ENCODE results near the gene RTP1. TPM values are rescaled to one million over a fixed set of nuclear protein-coding genes. Genes with fewer than 3 reads are reported as not detected.
A peak's percentile ranks its signal among the peaks of the same experiment; 100 is the strongest.
"Not testable (repeated sequence)": the region's sequence is repeated elsewhere in the genome, so short reads cannot be mapped to it uniquely, and the experiment has no call there.

Gene RTP1
- total RNA-seq, 6 donors from 2014 or later = 0.17 TPM; not detected in 5

GRCh38 chr3:187228740-187229139 is 31.5 kb downstream of the RTP1 start:
- ATAC-seq (ENCODE audit: low FRiP score in 2 of 2) (peak in 1 of 2 donors; percentile 6), DNase-seq (no peak)
- no peak for TF ChIP-seq POLR2AphosphoS5 (IDR thresholded peaks at IDR 0.05)
- no peak for TF ChIP-seq POLR2A (IDR thresholded peaks at IDR 0.05)
- TF ChIP-seq EP300 (IDR thresholded peaks at IDR 0.05) = no peak
- TF ChIP-seq CTCF (IDR thresholded peaks at IDR 0.05) = no peak
- H3K27me3 ChIP-seq = no peaks in the 10 kb centered on the region
- no peak overlapping the region for H3K27ac ChIP-seq
- H3K4me3 ChIP-seq = no peak overlapping the region
- H3K4me1 ChIP-seq = no peaks in the 10 kb centered on the region
- no peaks in the 10 kb centered on the region for H3K36me3 ChIP-seq
- 85 to 100% methylated on average over 2 of the region's 2 CpGs for WGBS, 2 donors
- H3K9me3 ChIP-seq = no peaks in the 10 kb centered on the region

GRCh38 chr3:187230011-187230410 is 32.7 kb downstream of the RTP1 start:
- no peaks in the 10 kb centered on the region for H3K4me1 ChIP-seq
- no peaks in the 10 kb centered on the region for H3K36me3 ChIP-seq
- no peaks in the 10 kb centered on the region for H3K9me3 ChIP-seq
- WGBS, 2 donors = 78 to 88% methylated on average over 1 of the region's 1 CpG
- ATAC-seq (ENCODE audit: low FRiP score in 2 of 2) = no peak
- DNase-seq = no peak
- H3K4me3 ChIP-seq = no peak overlapping the region
- H3K27ac ChIP-seq = no peak overlapping the region
- TF ChIP-seq CTCF (IDR thresholded peaks at IDR 0.05) (no peak), POLR2AphosphoS5 (IDR thresholded peaks at IDR 0.05) (no peak), EP300 (IDR thresholded peaks at IDR 0.05) (no peak), POLR2A (IDR thresholded peaks at IDR 0.05) (no peak)
- no peaks in the 10 kb centered on the region for H3K27me3 ChIP-seq

DNA sequence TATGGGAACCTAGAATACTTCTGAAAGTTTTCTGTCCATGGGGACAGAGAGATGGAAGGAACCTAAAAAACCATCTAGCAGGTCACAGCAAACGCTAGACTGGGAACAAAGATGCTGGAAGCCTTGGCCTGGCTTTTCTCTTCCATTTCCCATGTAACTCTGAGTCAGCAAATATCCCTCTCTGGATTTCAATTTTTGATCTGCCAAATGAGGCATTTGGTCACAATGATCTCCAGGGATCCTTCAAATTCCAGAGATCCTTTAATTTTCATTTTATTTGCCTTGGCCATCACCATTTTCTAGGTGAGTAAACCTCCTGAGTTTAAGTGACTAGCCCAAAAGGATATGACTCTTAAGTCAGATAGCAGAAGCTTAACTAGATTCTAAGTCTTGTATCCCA is 39.7 kb downstream of the RTP1 start:
- no peak overlapping the region for H3K4me3 ChIP-seq
- no peaks in the 10 kb centered on the region for H3K9me3 ChIP-seq
- no peaks in the 10 kb centered on the region for H3K4me1 ChIP-seq
- no peaks in the 10 kb centered on the region for H3K36me3 ChIP-seq
- no peak for DNase-seq
- no peak for TF ChIP-seq POLR2A (IDR thresholded peaks at IDR 0.05)
- no peak for TF ChIP-seq EP300 (IDR thresholded peaks at IDR 0.05)
- TF ChIP-seq CTCF (IDR thresholded peaks at IDR 0.05) = no peak
- TF ChIP-seq POLR2AphosphoS5 (IDR thresholded peaks at IDR 0.05) = no peak
- H3K27ac ChIP-seq = no peak overlapping the region
- 94 to 100% methylated on average over 1 of the region's 1 CpG for WGBS, 2 donors
- no peaks in the 10 kb centered on the region for H3K27me3 ChIP-seq
- no peak for ATAC-seq (ENCODE audit: low FRiP score in 2 of 2)

DNA sequence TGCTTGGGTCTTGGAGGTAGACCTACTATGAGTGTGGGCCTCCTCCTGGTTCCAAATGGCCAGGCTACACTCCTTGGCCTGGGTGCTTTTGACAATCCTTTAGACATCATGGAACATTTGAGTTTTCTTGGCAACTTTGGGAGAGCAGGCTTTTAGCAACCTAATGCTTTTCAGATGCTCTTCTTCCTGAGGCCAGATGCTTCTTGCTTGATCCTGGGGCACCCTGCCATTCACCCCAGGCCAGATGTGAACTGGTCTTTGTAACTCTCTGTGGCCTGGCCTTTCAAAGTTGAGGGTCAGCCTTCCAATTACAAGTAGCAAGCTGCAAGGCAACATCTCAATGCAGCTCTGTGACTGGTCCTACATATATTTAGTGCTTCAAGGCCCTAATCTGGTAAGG is 40.5 kb downstream of the RTP1 start:
- H3K36me3 ChIP-seq = no peaks in the 10 kb centered on the region
- no peaks in the 10 kb centered on the region for H3K4me1 ChIP-seq
- H3K9me3 ChIP-seq = no peaks in the 10 kb centered on the region
- H3K4me3 ChIP-seq = no peak overlapping the region
- no peaks in the 10 kb centered on the region for H3K27me3 ChIP-seq
- ATAC-seq (ENCODE audit: low FRiP score in 2 of 2) = no peak
- H3K27ac ChIP-seq = no peak overlapping the region
- no peak for TF ChIP-seq POLR2A (IDR thresholded peaks at IDR 0.05)
- TF ChIP-seq EP300 (IDR thresholded peaks at IDR 0.05) = no peak
- no peak for TF ChIP-seq POLR2AphosphoS5 (IDR thresholded peaks at IDR 0.05)
- TF ChIP-seq CTCF (IDR thresholded peaks at IDR 0.05) = no peak
- DNase-seq = no peak

DNA sequence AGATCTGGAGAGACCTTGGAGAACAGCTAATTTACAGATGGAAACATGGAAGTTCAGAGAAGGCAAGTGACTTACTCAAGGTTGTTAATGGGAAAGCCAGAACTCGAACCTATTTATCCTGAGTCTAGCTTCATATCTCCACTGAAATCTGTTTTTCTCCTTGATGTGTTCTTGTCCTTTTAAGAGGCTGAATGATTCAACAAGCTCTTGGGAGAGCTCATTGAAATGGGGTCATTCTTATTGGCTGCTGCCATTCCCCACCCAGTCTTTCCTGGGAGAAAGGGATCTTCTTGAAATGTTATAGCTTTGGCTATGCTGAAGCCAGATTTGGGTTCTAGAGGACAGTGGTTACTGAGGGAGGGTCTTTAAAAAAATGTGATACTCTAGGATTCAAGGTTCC is 41.0 kb downstream of the RTP1 start:
- Histone ChIP-seq H3K9me3 (no peaks in the 10 kb centered on the region), H3K27ac (no peak overlapping the region), H3K27me3 (no peaks in the 10 kb centered on the region), H3K36me3 (no peaks in the 10 kb centered on the region), H3K4me1 (no peaks in the 10 kb centered on the region), H3K4me3 (no peak overlapping the region)
- no peak for ATAC-seq (ENCODE audit: low FRiP score in 2 of 2)
- TF ChIP-seq POLR2AphosphoS5 (IDR thresholded peaks at IDR 0.05) = no peak
- TF ChIP-seq POLR2A (IDR thresholded peaks at IDR 0.05) = no peak
- TF ChIP-seq CTCF (IDR thresholded peaks at IDR 0.05) = no peak
- no peak for TF ChIP-seq EP300 (IDR thresholded peaks at IDR 0.05)
- 81 to 85% methylated on average over 1 of the region's 1 CpG for WGBS, 2 donors
- no peak for DNase-seq

DNA sequence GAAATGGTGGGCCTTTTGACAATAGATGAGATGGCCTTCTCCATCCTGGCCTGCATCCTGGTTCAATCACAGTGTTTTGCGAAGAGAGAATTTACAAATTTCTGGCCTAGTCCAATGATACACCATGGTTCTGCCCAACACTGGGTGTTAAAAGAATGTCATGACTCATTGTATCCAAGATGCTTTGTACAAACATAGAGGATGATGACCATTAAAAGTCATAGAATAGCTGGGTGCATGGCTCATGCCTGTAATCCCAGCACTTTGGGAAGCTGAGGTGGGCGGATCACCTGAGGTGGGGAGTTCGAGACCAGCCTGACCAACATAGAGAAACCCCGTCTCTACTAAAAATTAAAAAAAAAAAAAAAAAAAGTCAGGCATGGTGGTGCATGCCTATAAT is 41.5 kb downstream of the RTP1 start:
- 93 to 95% methylated on average over 4 of the region's 4 CpGs for WGBS, 2 donors
- H3K36me3 ChIP-seq; H3K27ac ChIP-seq; DNase-seq; H3K4me3 ChIP-seq; ATAC-seq (ENCODE audit: low FRiP score in 2 of 2); H3K9me3 ChIP-seq; H3K27me3 ChIP-seq; H3K4me1 ChIP-seq: not testable (repeated sequence)

Measured in upper lobe of left lung (tissue), 6 donors.